Chondrocyte (in vitro differentiated cells): ENCODE results near the gene SPTB. TPM values are rescaled to one million over a fixed set of nuclear protein-coding genes. Genes with fewer than 3 reads are reported as not detected.

Source experiments
- DNase-seq: peaks from one replicate; pipeline ENCODE4 v3.0.0; 2021; ENCODE audit warnings: mixed read lengths, low spot score
- H3K27ac Mint-ChIP-seq: one replicate; pipeline ENCODE4 v1.8.0; 2021; ENCODE audit warnings: mild to moderate bottlenecking, moderate library complexity, mixed read lengths; ENCODE audit not compliant: unreplicated experiment
- H3K27me3 Mint-ChIP-seq: 2 replicates; pipeline ENCODE4 v1.8.0; 2021; ENCODE audit warnings: low read depth, mixed read lengths
- H3K36me3 Mint-ChIP-seq: 2 replicates; pipeline ENCODE4 v1.8.0; 2021; ENCODE audit warnings: low read depth, mixed read lengths
- H3K4me1 Mint-ChIP-seq: 2 replicates; pipeline ENCODE4 v1.8.0; 2021; ENCODE audit warnings: low read depth, mild to moderate bottlenecking, mixed read lengths
- H3K4me3 Mint-ChIP-seq: one replicate; pipeline ENCODE4 v1.8.0; 2021; ENCODE audit warnings: mild to moderate bottlenecking, moderate library complexity, mixed read lengths; ENCODE audit not compliant: unreplicated experiment
- H3K9me3 Mint-ChIP-seq: 2 replicates; pipeline ENCODE4 v1.8.0; 2021; ENCODE audit warnings: low read depth, mixed read lengths
- CTCF ChIP-seq: fragments of 200-600 bp; sonication (generic); IDR thresholded peaks from 2 replicates; pipeline ENCODE4 v1.5.0; 2021; ENCODE audit warnings: antibody characterized with exemption, mild to moderate bottlenecking, moderate library complexity
- total RNA-seq: library from RNA; stranded (reverse); gene quantifications from 3 replicates; pipeline ENCODE4 v1.2.1, GENCODE V29; 2021

Gene SPTB
- total RNA-seq, 1 donor from 2014 or later: 7.2 TPM

GRCh38 chr14:64838656-64839055 is 41.1 kb downstream of the SPTB start:
- Mint-ChIP-seq H3K9me3 (no peaks in the 10 kb centered on the region), H3K27ac (no peak overlapping the region), H3K36me3 (no peaks in the 10 kb centered on the region), H3K4me3 (no peak overlapping the region), H3K4me1 (peaks cover 12% of the 10 kb centered on the region), H3K27me3 (peaks cover 9% of the 10 kb centered on the region)
- no peak for TF ChIP-seq CTCF
- no peak for DNase-seq

- no peaks in the 10 kb centered on the region for H3K4me1 Mint-ChIP-seq
- H3K27me3 Mint-ChIP-seq: peaks cover 6% of the 10 kb centered on the region
- DNase-seq: no peak
- H3K27ac Mint-ChIP-seq: no peak overlapping the region
- no peaks in the 10 kb centered on the region for H3K9me3 Mint-ChIP-seq
- no peak overlapping the region for H3K4me3 Mint-ChIP-seq
- H3K36me3 Mint-ChIP-seq: no peaks in the 10 kb centered on the region
- no peak for TF ChIP-seq CTCF
These were observed 44.3 kb downstream of the SPTB start for GRCh38 chr14:64835431-64835830.

- Mint-ChIP-seq H3K36me3 (no peaks in the 10 kb centered on the region), H3K4me3 (no peak overlapping the region), H3K4me1 (no peaks in the 10 kb centered on the region), H3K27ac (no peak overlapping the region), H3K9me3 (no peaks in the 10 kb centered on the region), H3K27me3 (peaks cover 6% of the 10 kb centered on the region)
- TF ChIP-seq CTCF: no peak
- no peak for DNase-seq
These were observed 44.7 kb downstream of the SPTB start for GRCh38 chr14:64834965-64835364.

GRCh38 chr14:64831419-64831818 is 48.3 kb downstream of the SPTB start:
- Mint-ChIP-seq H3K9me3 (no peaks in the 10 kb centered on the region), H3K36me3 (no peaks in the 10 kb centered on the region), H3K4me3 (no peak overlapping the region), H3K27ac (no peak overlapping the region), H3K4me1 (no peaks in the 10 kb centered on the region), H3K27me3 (peaks cover 4% of the 10 kb centered on the region)
- no peak for TF ChIP-seq CTCF
- DNase-seq: no peak

- no peak overlapping the region for H3K4me3 Mint-ChIP-seq
- H3K36me3 Mint-ChIP-seq: no peaks in the 10 kb centered on the region
- H3K4me1 Mint-ChIP-seq: no peaks in the 10 kb centered on the region
- peaks cover 4% of the 10 kb centered on the region for H3K27me3 Mint-ChIP-seq
- no peaks in the 10 kb centered on the region for H3K9me3 Mint-ChIP-seq
- no peak for TF ChIP-seq CTCF
- DNase-seq: no peak
- no peak overlapping the region for H3K27ac Mint-ChIP-seq
These were observed 48.7 kb downstream of the SPTB start for GRCh38 chr14:64830961-64831360.
